Right lobe of liver (tissue), 6 donors: ENCODE data around the gene NF1. TPM values are rescaled to one million over a fixed set of nuclear protein-coding genes. Genes with fewer than 3 reads are reported as not detected.
"Not testable (repeated sequence)": the region's sequence is repeated elsewhere in the genome, so short reads cannot be mapped to it uniquely, and the experiment has no call there.

Experiments used
- ATAC-seq, 4 donors: fragments of 200-7000 bp; cut with Tn5 transposase; one replicate each; pipeline ENCODE4 v1.9.1; 2020; ENCODE audit warnings: mild to moderate bottlenecking in 4 of 4, moderate library complexity in 4 of 4
- DNase-seq, 3 donors: peaks; one replicate each; pipeline ENCODE4 v3.0.0-alpha.2; 2020
- H3K27ac ChIP-seq, 3 donors: fragments of 200-600 bp; one replicate each; pipeline ENCODE4 v1.8.0; 2022
- H3K27me3 ChIP-seq, 2 donors: fragments of 200-600 bp; one replicate each; pipeline ENCODE4 v1.8.0; 2022
- H3K36me3 ChIP-seq, 4 donors: fragments of 200-600 bp; sonication (generic) in 1 of 4; one replicate each; pipeline versions ENCODE4 v1.5.1 to v1.8.0; 2017 to 2022; ENCODE audit warnings: control low read depth in 1 of 4
- H3K4me1 ChIP-seq, 4 donors: fragments of 200-600 bp; sonication (generic) in 1 of 4; one replicate each; pipeline versions ENCODE4 v1.5.1 to v1.8.0; 2017 to 2022; ENCODE audit warnings: control low read depth in 1 of 4
- H3K4me3 ChIP-seq, 3 donors: fragments of 200-600 bp; one replicate each; pipeline ENCODE4 v1.8.0; 2022
- H3K9me3 ChIP-seq, 4 donors: fragments of 200-600 bp; sonication (generic) in 1 of 4; one replicate each; pipeline versions ENCODE4 v1.5.1 to v1.8.0; 2017 to 2022; ENCODE audit warnings: control low read depth in 1 of 4
- CTCF ChIP-seq, 4 donors: fragments of 200-600 bp in 3 of 4; fragments of 450-650 bp in 1 of 4; IDR thresholded peaks; one replicate each; pipeline versions ENCODE4 v1.5.1 to v1.8.0; 2016 to 2022; ENCODE audit warnings: antibody characterized with exemption in 4 of 4, mild to moderate bottlenecking in 2 of 4
- POLR2A ChIP-seq: fragments of 450-650 bp; IDR thresholded peaks from one replicate; pipeline ENCODE4 v1.6.1; 2017; ENCODE audit warnings: antibody characterized with exemption, mild to moderate bottlenecking
- whole genome bisulfite sequencing: methylation state at CpG from one replicate; pipeline ENCODE4 v1.1.6; 2018; ENCODE audit warnings: low coverage, low lambda C conversion rate; ENCODE audit not compliant: insufficient coverage; ENCODE audit errors: missing lambda C conversion rate; 5-methylcytosine and 5-hydroxymethylcytosine counted together
- intact Hi-C, 2 donors: fragments of 100-400 bp; cut with DNase I; formaldehyde crosslinking; loops; one replicate each; pipeline versions ENCODE4 v1.11.2 to v1.14.1; 2022
- long read RNA-seq: library from polyadenylated mRNA; unstranded; transcript quantifications from one replicate; pipeline ENCODE4 v2.0.0, GENCODE V29; 2019
- total RNA-seq, 6 experiments: library from RNA; depleted of rRNA in 2 of 6; stranded (reverse); fragments of >200 nt in 2 of 6; fragmentation: NEBNext Ultra II Directional in 3 of 6; extraction: Animal tissue kit (Norgen Biotek cat#: 25700) in 3 of 6; gene quantifications; one replicate each; pipeline versions ENCODE4 v1.1.0 to v1.2.4, GENCODE V29; 2016 to 2023
- donor health status: DM: no; HTN: yes; CAD: no.
- donor health status: DM: no; HTN: no; CAD: no.
- donor health status: DM: no; HTN: no; CAD: no.
- donor health status: DM: no; HTN: yes; CAD: no.
- donor health status: DM: no; HTN: yes; CAD: no.

NF1 gene
- 10 to 100 TPM; 26.6 to 35.3 (median 30.0) TPM for total RNA-seq
- long read RNA-seq, partial matches to known transcripts, result 1 of 1 reads
- long read RNA-seq, other reads (novel, unspliced or antisense), result 0 of 1 reads

- TF ChIP-seq POLR2A (peak; percentile 74), CTCF (IDR thresholded peaks at IDR 0.05) (no peak)
- H3K27me3 ChIP-seq, result no peaks in the 10 kb centered on the region
- WGBS, result 0% methylated on average over 9 of the region's 45 CpGs
- H3K4me3 ChIP-seq, result peak within 1 kb of the TSS; percentile 65 to 80 (median 70)
- DNase-seq (peak; percentile 96 to 98 (median 97)), ATAC-seq (peak; percentile 96)
- peak within 1 kb of the TSS; percentile 68 to 85 (median 83) for H3K27ac ChIP-seq
- H3K4me1 ChIP-seq, result peaks cover 0 to 11% (median 0%) of the 10 kb centered on the region in 4 donors
- intact Hi-C loops, result no loop called here
- no peaks in the 10 kb centered on the region for H3K9me3 ChIP-seq
- no peaks in the 10 kb centered on the region for H3K36me3 ChIP-seq
Measured at GRCh38 chr17:31094600-31095235, at the start of gene NF1. TSS of gene NF1 (plus strand) at chr17:31094977. CDS start at chr17:31095310, 333 bp downstream.

- DNase-seq, H3K36me3 ChIP-seq, ATAC-seq, H3K4me1 ChIP-seq, H3K27me3 ChIP-seq, H3K9me3 ChIP-seq, H3K4me3 ChIP-seq, H3K27ac ChIP-seq, intact Hi-C loops: not testable (repeated sequence)
- 100% methylated on average over 1 of the region's 7 CpGs for WGBS
Measured at GRCh38 chr17:31046856-31047425, 47.8 kb upstream of the NF1 start.

GRCh38 chr17:31048142-31048541 is 46.6 kb upstream of the NF1 start:
- H3K4me1 ChIP-seq, result no peaks in the 10 kb centered on the region
- H3K27me3 ChIP-seq, result no peaks in the 10 kb centered on the region
- H3K27ac ChIP-seq, result no peak overlapping the region
- no peaks in the 10 kb centered on the region for H3K9me3 ChIP-seq
- H3K4me3 ChIP-seq, result no peak overlapping the region
- intact Hi-C loops, result no loop called here
- no peak for TF ChIP-seq CTCF (IDR thresholded peaks at IDR 0.05)
- no peaks in the 10 kb centered on the region for H3K36me3 ChIP-seq
- ATAC-seq (peak in 1 of 4 donors; percentile 35), DNase-seq (no peak)

GRCh38 chr17:31048780-31049179 is 46.0 kb upstream of the NF1 start:
- Histone ChIP-seq H3K9me3 (no peaks in the 10 kb centered on the region), H3K27me3 (no peaks in the 10 kb centered on the region), H3K27ac (no peak overlapping the region), H3K4me3 (no peak overlapping the region), H3K4me1 (no peaks in the 10 kb centered on the region), H3K36me3 (no peaks in the 10 kb centered on the region)
- ATAC-seq, result no peak
- TF ChIP-seq CTCF (IDR thresholded peaks at IDR 0.05), result no peak
- intact Hi-C loops, result no loop called here
- DNase-seq, result no peak

GRCh38 chr17:31050948-31051347 is 43.8 kb upstream of the NF1 start:
- Histone ChIP-seq H3K4me1 (no peaks in the 10 kb centered on the region), H3K36me3 (no peaks in the 10 kb centered on the region), H3K9me3 (no peaks in the 10 kb centered on the region), H3K27ac (no peak overlapping the region), H3K27me3 (no peaks in the 10 kb centered on the region), H3K4me3 (no peak overlapping the region)
- 20% methylated on average over 1 of the region's 9 CpGs for WGBS
- no peak for TF ChIP-seq CTCF (IDR thresholded peaks at IDR 0.05)
- no peak for TF ChIP-seq POLR2A
- intact Hi-C loops, result no loop called here
- DNase-seq (no peak), ATAC-seq (no peak)
